HG03571 (cell line): ENCODE measurements around the gene GPR108.

Source experiments
- ATAC-seq: cut with Tn5 transposase; IDR thresholded peaks from one replicate; pipeline ENCODE4 v1.9.1; 2021; ENCODE audit not compliant: unreplicated experiment

The GPR108 gene

DNA sequence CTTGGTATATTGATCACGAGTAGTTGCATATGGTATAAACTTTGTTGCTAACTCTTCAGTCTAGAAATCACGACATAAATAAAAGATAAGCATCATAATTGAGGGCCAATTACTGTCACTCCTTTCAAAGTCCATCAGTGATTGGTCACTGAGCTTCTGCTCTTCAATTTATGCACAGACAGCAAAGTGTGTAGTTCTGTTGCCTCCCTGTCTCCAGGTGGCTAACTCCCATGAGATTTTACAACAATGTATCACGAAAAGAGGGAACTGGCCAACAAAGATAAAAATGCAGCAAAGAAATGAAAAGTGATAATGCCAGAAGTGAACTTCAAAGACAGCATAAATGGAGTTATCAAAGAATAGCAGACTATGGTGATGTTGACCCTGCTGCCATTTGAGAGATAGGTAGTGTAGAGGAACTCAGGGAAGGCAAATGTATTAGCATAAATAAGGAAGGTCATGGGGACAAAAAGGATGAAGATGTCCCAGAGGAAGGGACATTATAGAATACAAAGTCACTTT lies 54.7 kb downstream of the GPR108 start:
- ATAC-seq: no peak

DNA sequence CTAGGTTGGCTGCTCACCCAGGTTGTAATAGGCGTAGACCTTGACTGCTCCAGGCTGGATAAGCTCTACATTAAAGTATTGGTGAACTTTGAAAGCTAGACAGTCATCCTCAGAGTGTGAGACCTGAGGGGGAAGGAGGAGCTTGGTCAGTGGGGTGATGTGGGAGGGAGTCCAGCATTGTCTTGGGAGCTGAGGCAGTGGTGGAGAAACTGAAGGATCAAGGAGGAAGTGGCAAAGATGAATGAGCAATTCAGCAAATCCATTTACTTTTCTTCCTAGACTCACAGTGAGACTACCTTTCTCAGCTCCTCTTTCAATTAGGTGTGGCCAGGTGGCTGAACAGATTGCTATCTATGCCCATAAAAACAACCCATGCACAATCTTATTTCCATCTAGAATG lies 57.2 kb downstream of the GPR108 start:
- no peak for ATAC-seq
